A673 (cell line): ENCODE measurements around the gene PRSS53. TPM values are rescaled to one million over a fixed set of nuclear protein-coding genes. Genes with fewer than 3 reads are reported as not detected.

Experiments used
- BruUV-seq: library from RNA; stranded (reverse); fragments of 400-500 nt; replicated peaks from 2 replicates; lab custom pipeline; 2021; lab: Mats Ljungman, UMichigan
- CTCF ChIA-PET: fragments of 300-600 bp; sonication (Branson Sonifier 250); formaldehyde crosslinking; loops from one replicate; lab custom pipeline; 2022; ENCODE audit warnings: antibody characterized with exemption; lab: Charles Lee
- POLR2A ChIA-PET: fragments of 300-600 bp; sonication (Branson Sonifier 250); formaldehyde crosslinking; loops from one replicate; lab custom pipeline; 2022; ENCODE audit warnings: antibody characterized with exemption; ENCODE audit not compliant: low non-redundant PET; lab: Charles Lee
- DNase-seq: peaks from one replicate; pipeline ENCODE4 v3.0.0-alpha.2; 2015; ENCODE audit warnings: low spot score
- H3K27ac ChIP-seq: fragments of 200-600 bp; sonication (generic); 2 replicates; pipeline ENCODE4 v1.5.1; 2016; ENCODE audit warnings: mixed run types, low read depth, mild to moderate bottlenecking, mixed read lengths, antibody characterized with exemption, low read length; ENCODE audit not compliant: poor library complexity, severe bottlenecking
- H3K27me3 ChIP-seq: fragments of 200-600 bp; sonication (generic); replicated peaks from 2 replicates; pipeline ENCODE4 v1.6.1; 2017; ENCODE audit warnings: mixed run types, low read depth, mild to moderate bottlenecking, mixed read lengths, antibody characterized with exemption, low read length; ENCODE audit not compliant: insufficient read depth, poor library complexity
- H3K36me3 ChIP-seq: fragments of 200-600 bp; sonication (generic); 2 replicates; pipeline ENCODE4 v1.6.1; 2016; ENCODE audit warnings: mixed run types, mild to moderate bottlenecking, mixed read lengths, antibody characterized with exemption, low read length; ENCODE audit not compliant: insufficient read depth, poor library complexity, severe bottlenecking
- H3K4me1 ChIP-seq: fragments of 200-600 bp; sonication (generic); 2 replicates; pipeline ENCODE4 v1.6.1; 2017; ENCODE audit warnings: mixed run types, mild to moderate bottlenecking, mixed read lengths, antibody characterized with exemption, low read length; ENCODE audit not compliant: insufficient read depth, poor library complexity, severe bottlenecking
- H3K4me3 ChIP-seq: fragments of 200-600 bp; sonication (generic); 2 replicates; pipeline ENCODE4 v1.5.1; 2016; ENCODE audit warnings: low read depth, mixed run types, mild to moderate bottlenecking, mixed read lengths, low read length; ENCODE audit not compliant: poor library complexity, severe bottlenecking
- H3K9me3 ChIP-seq: fragments of 200-600 bp; sonication (generic); 2 replicates; pipeline ENCODE4 v1.6.1; 2016; ENCODE audit warnings: mixed run types, low read depth, mild to moderate bottlenecking, mixed read lengths, antibody characterized with exemption, low read length; ENCODE audit not compliant: poor library complexity, severe bottlenecking
- EZH2 ChIP-seq: fragments of 200-600 bp; sonication (generic); IDR thresholded peaks from 2 replicates; pipeline ENCODE4 v1.6.1; 2017; ENCODE audit warnings: borderline replicate concordance, low read depth, mild to moderate bottlenecking, mixed read lengths, antibody characterized with exemption, low read length; ENCODE audit not compliant: poor library complexity, severe bottlenecking
- intact Hi-C: fragments of 100-400 bp; cut with micrococcal nuclease; formaldehyde crosslinking; loops from one replicate; pipeline ENCODE4 v1.10.0; 2022; ENCODE audit not compliant: unreplicated experiment
- total RNA-seq: library from RNA; stranded (reverse); gene quantifications from 2 replicates; pipeline ENCODE4 v1.2.3, GENCODE V29; 2021
- TF ChIP-seq, protein P1 (sequence below): fragments of 300-800, 200-600 bp; sonication (generic); conservative IDR thresholded peaks from 2 replicates; pipeline ENCODE4 v1.5.1; 2017; ENCODE audit warnings: low read depth, mild to moderate bottlenecking, antibody characterized with exemption, low read length, moderate library complexity, mixed read lengths

The PRSS53 gene
- total RNA-seq, 1 experiment from 2014 or later, result 3.1 TPM

DNA sequence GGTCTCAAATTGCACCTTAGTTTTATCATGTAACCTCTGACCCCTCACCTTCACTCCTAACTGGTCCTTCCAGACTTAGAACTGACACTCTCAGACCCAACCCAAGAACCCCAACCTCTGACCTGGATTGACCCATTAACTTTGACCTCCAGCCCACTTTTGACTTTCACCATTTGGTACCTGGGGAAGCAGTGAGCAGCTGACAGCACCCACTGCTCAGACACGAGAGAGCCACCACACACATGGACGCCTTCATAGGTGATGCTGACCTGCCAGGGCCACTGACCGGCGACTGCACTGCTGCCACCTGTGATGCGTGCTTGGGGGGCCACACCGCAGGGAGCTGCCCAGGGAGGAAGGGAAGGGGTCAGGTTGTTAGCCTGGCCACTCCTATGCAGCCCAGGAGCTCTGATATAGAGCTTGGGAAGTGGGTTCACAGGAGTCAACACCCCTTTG is 44.3 kb upstream of the PRSS53 start:
- TF ChIP-seq EZH2, result no peak
- TF ChIP-seq, protein P1, sequence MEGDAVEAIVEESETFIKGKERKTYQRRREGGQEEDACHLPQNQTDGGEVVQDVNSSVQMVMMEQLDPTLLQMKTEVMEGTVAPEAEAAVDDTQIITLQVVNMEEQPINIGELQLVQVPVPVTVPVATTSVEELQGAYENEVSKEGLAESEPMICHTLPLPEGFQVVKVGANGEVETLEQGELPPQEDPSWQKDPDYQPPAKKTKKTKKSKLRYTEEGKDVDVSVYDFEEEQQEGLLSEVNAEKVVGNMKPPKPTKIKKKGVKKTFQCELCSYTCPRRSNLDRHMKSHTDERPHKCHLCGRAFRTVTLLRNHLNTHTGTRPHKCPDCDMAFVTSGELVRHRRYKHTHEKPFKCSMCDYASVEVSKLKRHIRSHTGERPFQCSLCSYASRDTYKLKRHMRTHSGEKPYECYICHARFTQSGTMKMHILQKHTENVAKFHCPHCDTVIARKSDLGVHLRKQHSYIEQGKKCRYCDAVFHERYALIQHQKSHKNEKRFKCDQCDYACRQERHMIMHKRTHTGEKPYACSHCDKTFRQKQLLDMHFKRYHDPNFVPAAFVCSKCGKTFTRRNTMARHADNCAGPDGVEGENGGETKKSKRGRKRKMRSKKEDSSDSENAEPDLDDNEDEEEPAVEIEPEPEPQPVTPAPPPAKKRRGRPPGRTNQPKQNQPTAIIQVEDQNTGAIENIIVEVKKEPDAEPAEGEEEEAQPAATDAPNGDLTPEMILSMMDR, result no peak
- BruUV-seq, result no TSS peak
- DNase-seq, result no peak
- no peaks in the 10 kb centered on the region for H3K9me3 ChIP-seq
- no peaks in the 10 kb centered on the region for H3K4me1 ChIP-seq
- H3K4me3 ChIP-seq, result no peak overlapping the region
- CTCF ChIA-PET, result no interaction called here
- peaks cover 8% of the 10 kb centered on the region for H3K36me3 ChIP-seq
- H3K27ac ChIP-seq, result no peak overlapping the region
- POLR2A ChIA-PET, result no interaction called here
- no peaks in the 10 kb centered on the region for H3K27me3 ChIP-seq
- intact Hi-C loops, result no loop called here

DNA sequence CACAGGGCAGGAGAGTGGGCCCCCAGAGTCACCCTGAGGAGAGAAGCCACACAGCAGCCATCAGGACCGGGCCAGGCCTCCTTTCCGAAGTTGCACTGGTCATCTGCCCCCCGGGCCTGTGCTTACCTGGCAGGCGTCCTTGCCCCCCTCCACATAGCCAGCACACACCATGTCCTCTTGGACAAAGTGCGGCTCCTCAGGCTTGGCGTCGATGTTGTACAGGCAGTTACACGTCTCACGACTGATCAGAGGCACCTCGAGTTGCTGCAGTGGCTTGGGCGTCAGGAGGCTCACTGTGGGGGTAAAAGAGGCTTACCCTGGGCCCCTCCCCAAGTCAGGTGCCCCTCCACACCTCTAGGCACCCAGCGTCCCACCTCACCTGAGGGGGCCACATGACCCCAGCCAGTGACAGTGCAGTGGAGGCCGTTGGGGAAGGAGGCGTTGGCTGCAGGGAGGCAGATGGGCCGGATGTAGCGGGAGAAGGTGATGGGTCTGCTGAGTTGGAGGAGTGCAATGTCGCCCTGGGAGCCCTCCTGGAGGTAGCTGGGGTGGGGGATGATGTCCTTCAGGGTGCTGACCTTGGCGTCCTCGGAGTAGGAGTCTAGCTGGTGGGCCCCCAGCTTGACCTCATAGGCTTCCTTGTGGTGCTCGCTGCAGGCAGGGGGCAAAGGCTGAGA is 43.7 kb upstream of the PRSS53 start:
- Histone ChIP-seq H3K9me3 (no peaks in the 10 kb centered on the region), H3K36me3 (peaks cover 8% of the 10 kb centered on the region), H3K4me1 (no peaks in the 10 kb centered on the region), H3K4me3 (no peak overlapping the region), H3K27ac (no peak overlapping the region), H3K27me3 (no peaks in the 10 kb centered on the region)
- ChIA-PET POLR2A (no interaction called here), CTCF (no interaction called here)
- no TSS peak for BruUV-seq
- intact Hi-C loops, result no loop called here
- TF ChIP-seq, protein P1, result no peak
- TF ChIP-seq EZH2, result no peak
- DNase-seq, result no peak

DNA sequence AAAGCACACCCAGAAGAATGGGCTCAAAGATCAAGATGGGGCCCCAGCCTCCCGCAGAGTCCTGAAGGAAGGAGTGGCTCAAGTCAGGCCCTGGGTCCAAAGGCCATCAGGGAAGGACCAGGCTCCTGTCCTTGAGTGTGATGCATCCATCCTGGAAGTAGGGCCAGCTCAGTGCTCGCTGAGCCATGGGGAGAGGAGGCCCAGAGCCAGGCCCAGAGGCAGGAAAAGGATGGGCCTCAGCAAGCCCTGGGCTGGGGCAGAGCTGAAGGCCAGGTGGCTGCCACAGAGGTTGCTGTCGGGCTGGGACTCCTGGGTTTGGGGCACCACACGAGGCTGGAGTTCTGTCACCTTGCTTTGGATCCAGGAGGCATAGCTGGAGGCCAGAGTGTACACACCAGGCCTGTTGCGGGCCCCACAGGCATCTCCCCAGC is 43.1 kb upstream of the PRSS53 start:
- intact Hi-C loops, result no loop called here
- Histone ChIP-seq H3K36me3 (peaks cover 8% of the 10 kb centered on the region), H3K27me3 (no peaks in the 10 kb centered on the region), H3K9me3 (no peaks in the 10 kb centered on the region), H3K4me3 (no peak overlapping the region), H3K27ac (no peak overlapping the region), H3K4me1 (no peaks in the 10 kb centered on the region)
- no TSS peak for BruUV-seq
- no peak for DNase-seq
- CTCF ChIA-PET, result no interaction called here
- no peak for TF ChIP-seq EZH2
- TF ChIP-seq, protein P1, result no peak
- POLR2A ChIA-PET, result no interaction called here
